ENCODE data around the gene ENPP1.
"Not testable (repeated sequence)": the region's sequence is repeated elsewhere in the genome, so short reads cannot be mapped to it uniquely, and the experiment has no call there.

Gene ENPP1

DNA sequence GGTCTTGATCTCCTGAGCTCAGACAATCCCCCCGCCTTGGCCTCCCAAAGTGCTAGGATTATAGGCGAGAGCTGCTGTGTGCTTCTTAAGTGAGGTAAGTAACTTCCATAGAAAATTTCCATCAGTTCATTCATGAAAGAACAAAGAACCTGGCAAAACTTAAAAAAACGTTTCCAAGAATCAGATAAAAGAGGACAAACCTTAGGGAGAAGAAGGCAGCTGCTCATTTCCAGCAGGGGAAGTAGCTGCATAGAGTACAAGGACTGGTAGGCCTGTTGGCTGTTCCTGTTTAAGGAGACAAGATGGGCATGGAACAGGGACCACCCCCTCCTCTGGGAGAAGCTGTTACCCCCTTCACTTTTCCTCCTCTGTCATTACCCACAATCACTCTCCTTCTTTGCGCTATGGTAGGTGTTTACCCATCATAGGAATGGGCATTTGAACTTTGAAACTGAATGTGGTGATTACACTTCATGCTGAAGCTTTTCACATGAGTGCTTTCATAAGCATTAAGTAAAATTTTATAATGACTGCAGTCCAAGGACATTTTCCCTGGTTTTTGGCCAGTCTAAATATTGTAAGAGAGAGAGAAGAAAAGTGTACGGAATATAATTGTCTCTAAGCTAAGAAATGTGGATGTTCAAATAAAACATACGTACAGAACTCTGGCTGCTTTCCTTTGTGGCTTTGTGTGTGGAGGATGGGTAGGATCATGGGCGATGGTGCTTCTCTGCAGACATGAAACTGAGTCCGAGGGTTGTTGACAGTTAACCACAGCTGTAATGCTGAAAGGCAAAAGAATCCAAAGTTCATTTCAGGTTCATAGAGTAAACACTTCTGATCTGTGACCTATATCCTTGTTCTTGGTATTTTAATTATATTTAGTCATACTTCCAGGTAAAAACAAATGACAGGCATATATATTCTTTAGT, 86.9 kb downstream of the ENPP1 start:
- H3K27me3 Mint-ChIP-seq (ENCODE audit: low read depth): no peaks in the 10 kb centered on the region
- H3K27ac Mint-ChIP-seq: peak overlapping the region; percentile 41 to 74 (median 60)
- TF ChIP-seq, protein P1, sequence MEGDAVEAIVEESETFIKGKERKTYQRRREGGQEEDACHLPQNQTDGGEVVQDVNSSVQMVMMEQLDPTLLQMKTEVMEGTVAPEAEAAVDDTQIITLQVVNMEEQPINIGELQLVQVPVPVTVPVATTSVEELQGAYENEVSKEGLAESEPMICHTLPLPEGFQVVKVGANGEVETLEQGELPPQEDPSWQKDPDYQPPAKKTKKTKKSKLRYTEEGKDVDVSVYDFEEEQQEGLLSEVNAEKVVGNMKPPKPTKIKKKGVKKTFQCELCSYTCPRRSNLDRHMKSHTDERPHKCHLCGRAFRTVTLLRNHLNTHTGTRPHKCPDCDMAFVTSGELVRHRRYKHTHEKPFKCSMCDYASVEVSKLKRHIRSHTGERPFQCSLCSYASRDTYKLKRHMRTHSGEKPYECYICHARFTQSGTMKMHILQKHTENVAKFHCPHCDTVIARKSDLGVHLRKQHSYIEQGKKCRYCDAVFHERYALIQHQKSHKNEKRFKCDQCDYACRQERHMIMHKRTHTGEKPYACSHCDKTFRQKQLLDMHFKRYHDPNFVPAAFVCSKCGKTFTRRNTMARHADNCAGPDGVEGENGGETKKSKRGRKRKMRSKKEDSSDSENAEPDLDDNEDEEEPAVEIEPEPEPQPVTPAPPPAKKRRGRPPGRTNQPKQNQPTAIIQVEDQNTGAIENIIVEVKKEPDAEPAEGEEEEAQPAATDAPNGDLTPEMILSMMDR (IDR thresholded peaks at IDR 0.05; ENCODE audit: unreplicated experiment in 3 of 3): no peak
- peaks cover 10% of the 10 kb centered on the region for H3K9me3 Mint-ChIP-seq
- no peak overlapping the region for H3K4me3 Mint-ChIP-seq
- peaks cover 11% of the 10 kb centered on the region for H3K4me1 Mint-ChIP-seq
- peaks cover 3% of the 10 kb centered on the region for H3K36me3 Mint-ChIP-seq (ENCODE audit: low read depth)

DNA sequence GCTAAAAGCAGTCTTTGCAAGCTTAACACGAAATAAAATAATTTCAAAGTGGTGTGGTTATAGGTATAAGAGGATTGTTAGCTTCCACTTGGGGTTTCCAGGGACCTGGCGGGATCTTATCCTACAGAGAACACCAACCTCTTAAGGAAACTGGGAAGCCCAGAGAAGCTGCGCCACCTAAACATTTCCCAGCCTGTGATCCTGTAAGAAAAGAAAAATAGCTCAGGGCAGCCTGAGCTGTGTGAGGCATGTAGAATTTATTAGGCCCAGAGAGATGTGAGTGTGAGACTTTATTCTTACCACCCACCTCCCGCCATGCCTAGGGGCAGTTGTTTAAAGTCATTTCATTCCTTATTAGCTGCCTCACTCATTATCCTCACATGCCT, 89.2 kb downstream of the ENPP1 start:
- Mint-ChIP-seq H3K36me3 (ENCODE audit: low read depth) (no peaks in the 10 kb centered on the region), H3K9me3 (peaks cover 14% of the 10 kb centered on the region), H3K4me1 (peaks cover 11% of the 10 kb centered on the region)

DNA sequence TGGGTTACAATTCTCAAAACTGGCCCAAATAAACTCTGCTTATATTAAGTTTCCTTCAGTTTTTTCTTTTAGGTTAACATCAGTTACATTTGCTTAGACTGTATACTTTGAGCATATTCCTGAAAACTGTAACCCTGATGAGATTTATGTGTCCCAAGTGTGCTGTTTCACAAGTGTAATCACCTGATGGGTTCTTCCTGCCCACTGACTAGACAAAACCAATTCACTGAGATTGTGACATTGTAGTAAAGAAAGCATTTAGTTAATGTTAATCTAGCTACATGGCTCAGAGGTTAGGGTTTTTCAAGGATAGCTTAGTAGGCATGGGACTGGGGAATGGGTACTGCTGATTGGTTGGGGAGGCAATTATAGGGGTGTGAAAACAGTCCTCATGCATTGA, 89.8 kb downstream of the ENPP1 start:
- Mint-ChIP-seq H3K36me3 (ENCODE audit: low read depth) (no peaks in the 10 kb centered on the region), H3K4me1 (peaks cover 11% of the 10 kb centered on the region), H3K27me3 (ENCODE audit: low read depth) (peaks cover 13% of the 10 kb centered on the region), H3K4me3 (no peak overlapping the region), H3K27ac (no peak overlapping the region), H3K9me3 (peaks cover 14% of the 10 kb centered on the region)
- TF ChIP-seq, protein P1 (IDR thresholded peaks at IDR 0.05; ENCODE audit: unreplicated experiment in 3 of 3): no peak

More for the DNA sequence above, 89.2 kb downstream of the ENPP1 start:
- Mint-ChIP-seq H3K27ac (peak overlapping the region in 1 of 3 experiments; percentile 29), H3K4me3 (no peak overlapping the region), H3K27me3 (ENCODE audit: low read depth) (peaks cover 7% of the 10 kb centered on the region)
- TF ChIP-seq, protein P1 (IDR thresholded peaks at IDR 0.05; ENCODE audit: unreplicated experiment in 3 of 3): no peak

DNA sequence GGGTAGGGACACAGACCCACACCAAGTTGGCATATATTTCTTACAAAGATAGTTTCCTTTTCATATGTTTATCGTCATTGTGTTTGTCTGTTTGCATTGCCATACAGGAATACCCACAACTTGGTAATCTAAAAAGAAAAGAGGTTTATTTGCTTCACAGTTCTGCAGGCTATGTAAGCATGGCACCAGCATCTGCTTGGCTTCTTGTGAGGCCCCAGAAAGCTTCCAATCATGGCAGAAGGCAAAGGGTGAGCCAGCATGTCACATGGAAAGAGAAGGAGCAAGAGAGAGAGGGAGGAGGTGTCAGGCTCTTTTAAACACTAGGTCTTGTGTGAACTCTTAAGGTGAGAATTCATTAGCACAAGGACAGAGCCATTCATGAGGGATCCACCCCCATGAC, 90.9 kb downstream of the ENPP1 start:
- Mint-ChIP-seq H3K27me3 (ENCODE audit: low read depth) (peaks cover 24% of the 10 kb centered on the region), H3K4me1 (peaks cover 11% of the 10 kb centered on the region), H3K27ac (no peak overlapping the region), H3K36me3 (ENCODE audit: low read depth) (no peaks in the 10 kb centered on the region), H3K9me3 (peaks cover 14% of the 10 kb centered on the region), H3K4me3 (no peak overlapping the region)
- TF ChIP-seq, protein P1 (IDR thresholded peaks at IDR 0.05; ENCODE audit: unreplicated experiment in 3 of 3): no peak

DNA sequence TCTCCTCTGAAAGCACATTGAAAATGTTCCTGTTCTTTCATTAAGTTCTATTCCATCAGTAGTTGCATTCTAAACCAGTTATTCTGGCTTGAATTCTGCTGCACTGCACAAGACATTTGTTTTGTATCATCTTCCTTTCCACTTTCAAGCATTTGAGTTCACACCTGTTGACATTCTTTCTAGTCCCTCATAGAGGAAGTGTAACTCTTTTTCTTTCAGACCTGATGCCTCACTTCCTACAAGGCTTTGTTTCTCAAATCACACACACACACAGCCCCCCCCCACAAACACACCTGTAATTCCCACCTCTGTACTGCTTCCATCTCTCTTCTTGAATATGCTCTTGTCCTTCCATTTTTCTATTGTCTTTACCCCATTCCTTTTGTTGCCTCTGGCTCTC, 92.4 kb downstream of the ENPP1 start:
- TF ChIP-seq, protein P1 (IDR thresholded peaks at IDR 0.05; ENCODE audit: unreplicated experiment in 3 of 3): no peak
- Mint-ChIP-seq H3K27me3 (ENCODE audit: low read depth) (peaks cover 32% of the 10 kb centered on the region), H3K27ac (no peak overlapping the region), H3K4me3 (no peak overlapping the region), H3K9me3 (peaks cover 16% of the 10 kb centered on the region), H3K4me1 (peaks cover 3% of the 10 kb centered on the region), H3K36me3 (ENCODE audit: low read depth) (no peaks in the 10 kb centered on the region)

DNA sequence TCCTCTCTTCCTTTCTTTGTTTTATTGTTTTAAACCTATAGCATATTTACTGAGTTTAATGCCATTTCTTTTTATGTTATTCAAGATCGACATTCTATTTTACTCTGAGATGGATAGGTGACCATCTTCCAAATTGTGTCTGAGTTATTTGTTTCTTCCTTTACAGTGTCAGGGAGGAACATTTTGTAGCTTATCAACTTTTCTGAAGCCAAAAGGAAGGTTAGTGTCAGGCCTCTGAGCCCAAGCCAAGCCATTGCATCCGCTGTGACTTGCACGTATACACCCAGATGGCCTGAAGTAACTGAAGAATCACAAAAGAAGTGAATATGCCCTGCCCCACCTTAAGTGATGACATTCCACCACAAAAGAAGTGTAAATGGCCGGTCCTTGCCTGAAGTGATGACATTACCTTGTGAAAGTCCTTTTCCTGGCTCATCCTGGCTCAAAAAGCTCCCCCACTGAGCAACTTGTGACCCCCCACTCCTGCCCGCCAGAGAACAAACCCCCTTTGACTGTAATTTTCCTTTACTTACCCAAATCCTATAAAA, 93.6 kb downstream of the ENPP1 start:
- H3K9me3 Mint-ChIP-seq: peaks cover 16% of the 10 kb centered on the region
- not testable (repeated sequence) for H3K4me3 Mint-ChIP-seq; H3K27ac Mint-ChIP-seq; H3K4me1 Mint-ChIP-seq; H3K36me3 Mint-ChIP-seq (ENCODE audit: low read depth)
- peaks cover 32% of the 10 kb centered on the region for H3K27me3 Mint-ChIP-seq (ENCODE audit: low read depth)

DNA sequence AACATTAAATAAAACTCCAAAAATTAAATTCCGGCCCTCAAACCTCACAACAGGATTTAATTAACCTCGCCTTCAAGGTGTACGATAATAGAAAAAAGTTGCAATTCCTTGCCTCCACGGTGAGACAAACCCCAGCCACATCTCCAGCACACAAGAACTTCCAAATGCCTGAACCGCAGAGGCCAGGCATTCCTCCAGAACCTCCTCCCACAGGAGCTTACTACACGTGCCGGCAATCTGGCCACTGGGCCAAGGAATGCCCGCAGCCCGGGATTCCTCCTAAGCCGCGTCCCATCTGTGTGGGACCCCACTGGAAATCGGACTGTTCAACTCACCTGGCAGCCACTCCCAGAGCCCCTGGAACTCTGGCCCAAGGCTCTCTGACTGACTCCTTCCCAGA, 95.9 kb downstream of the ENPP1 start:
- H3K4me3 Mint-ChIP-seq; H3K4me1 Mint-ChIP-seq; H3K9me3 Mint-ChIP-seq; H3K36me3 Mint-ChIP-seq (ENCODE audit: low read depth); H3K27ac Mint-ChIP-seq: not testable (repeated sequence)
- H3K27me3 Mint-ChIP-seq (ENCODE audit: low read depth): peaks cover 36% of the 10 kb centered on the region

DNA sequence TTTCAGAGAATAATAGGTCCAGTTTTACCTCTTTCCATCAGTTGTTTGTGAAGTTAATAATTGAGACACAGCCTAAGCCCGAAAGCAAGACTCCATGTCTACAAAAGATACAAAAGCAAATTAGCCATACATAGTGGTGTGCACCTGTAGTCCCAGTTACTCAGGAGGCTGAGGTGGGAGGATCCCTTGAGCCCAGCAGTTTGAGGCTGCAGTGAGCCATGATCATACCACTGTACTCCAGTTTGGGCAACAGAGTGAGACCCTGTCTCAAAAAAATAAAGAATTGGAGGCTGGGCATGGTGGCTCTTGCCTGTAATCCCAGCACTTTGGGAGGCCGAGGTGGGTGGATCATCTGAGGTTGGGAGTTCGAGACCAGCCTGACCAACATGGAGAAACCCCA, 101.0 kb downstream of the ENPP1 start:
- H3K4me3 Mint-ChIP-seq; H3K4me1 Mint-ChIP-seq; H3K27ac Mint-ChIP-seq; H3K9me3 Mint-ChIP-seq; H3K36me3 Mint-ChIP-seq (ENCODE audit: low read depth): not testable (repeated sequence)
- peaks cover 11% of the 10 kb centered on the region for H3K27me3 Mint-ChIP-seq (ENCODE audit: low read depth)
